Measurements from ENCODE around the gene RMI2. TPM values are rescaled to one million over a fixed set of nuclear protein-coding genes. Genes with fewer than 3 reads are reported as not detected.
A peak's percentile ranks its signal among the peaks of the same experiment; 100 is the strongest.

RMI2 gene
- total and polyA plus RNA-seq, 2 of the 8 experiments (the other 6 are each of a cell fraction or from before 2014, with no cell fraction given): 58.2 to 96.0 TPM

GRCh38 chr16:11329071-11329491 lies 16.2 kb upstream of the RMI2 start:
- Histone ChIP-seq H3K4me2 (ENCODE audit: insufficient read depth in 1 of 2, low read depth in 2 of 2, low read length in 2 of 2) (peak overlapping the region; percentile 70 to 91), H3K14ac (ENCODE audit: insufficient read length) (peak overlapping the region; percentile 3), H3K23ac (ENCODE audit: insufficient read length) (no peak overlapping the region), H2BK5ac (ENCODE audit: low read depth, low read length) (peak overlapping the region; percentile 99), H2BK15ac (ENCODE audit: low read length) (peak overlapping the region; percentile 73; the same call in 1 of the 2 replicates), H4K5ac (ENCODE audit: insufficient read length, low read depth, low read length) (peak overlapping the region; percentile 97), H3K79me2 (ENCODE audit: control insufficient read depth in 1 of 2, insufficient read depth in 2 of 2, low read length in 2 of 2) (no peaks in the 10 kb centered on the region), H3K27ac (ENCODE audit: low read depth, low read length) (peak overlapping the region; percentile 94), H4K91ac (replicated peaks; ENCODE audit: insufficient read length, low read length) (peak overlapping the region; percentile 97), H3K56ac (replicated peaks; ENCODE audit: insufficient read length, low read depth, low read length) (peak overlapping the region; percentile 88), H2AFZ (ENCODE audit: low read length) (no peak overlapping the region), H2BK12ac (ENCODE audit: low read depth, low read length) (peak overlapping the region; percentile 85; the same call in 1 of the 2 replicates), H2BK20ac (ENCODE audit: low read length) (peak overlapping the region; percentile 74), H3K4me1 (replicated peaks in 1 of 4; ENCODE audit: control insufficient read depth in 3 of 4, insufficient read depth in 4 of 4, low read length in 3 of 4) (peaks cover 13 to 16% (median 13%) of the 10 kb centered on the region in 4 experiments; a peak in 6 of 7 replicates), H3K79me1 (ENCODE audit: low read depth, low read length) (no peaks in the 10 kb centered on the region), H3K9me3 (ENCODE audit: insufficient read depth in 2 of 2, low read depth in 1 of 2, low read length in 1 of 2) (no peaks in the 10 kb centered on the region), H3K18ac (ENCODE audit: extremely low read depth, low read length) (peak overlapping the region; percentile 100), H4K20me1 (replicated peaks in 1 of 2; ENCODE audit: control insufficient read depth in 1 of 2, insufficient read depth in 2 of 2, low read length in 2 of 2) (no peaks in the 10 kb centered on the region), H4K8ac (ENCODE audit: extremely low read depth, insufficient read depth, low read length) (peak overlapping the region; percentile 72; the same call in 1 of the 2 replicates), H3K27me3 (replicated peaks in 1 of 4; ENCODE audit: control insufficient read depth in 3 of 4, extremely low read depth in 1 of 4, insufficient read depth in 3 of 4, low read length in 3 of 4) (no peaks in the 10 kb centered on the region), H2AK5ac (ENCODE audit: low read depth, low read length) (peak overlapping the region; percentile 67), H3K36me3 (ENCODE audit: control insufficient read depth in 2 of 4, insufficient read depth in 4 of 4, low read length in 3 of 4) (no peaks in the 10 kb centered on the region), H3K4ac (replicated peaks; ENCODE audit: insufficient read length, low read depth, low read length) (peak overlapping the region; percentile 93), H3K9ac (replicated peaks in 1 of 4; ENCODE audit: extremely low read depth in 1 of 4, low read depth in 3 of 4, low read length in 3 of 4) (peak overlapping the region in 3 of 4 experiments; percentile 36 to 66 (median 53); a peak in 4 of 7 replicates), H2BK120ac (replicated peaks; ENCODE audit: low read depth, low read length) (peak overlapping the region; percentile 99), H3K23me2 (ENCODE audit: low read depth, low read length) (peaks cover 2% of the 10 kb centered on the region; the same call in 1 of the 2 replicates), H3K4me3 (ENCODE audit: extremely low read depth in 1 of 4, insufficient read depth in 2 of 4, low read depth in 3 of 4, low read length in 4 of 4) (peak overlapping the region in 2 of 4 experiments; percentile 5 to 50; a peak in 4 of 8 replicates)
- CTCF ChIA-PET (ENCODE audit: partially characterized antibody): interaction anchor here (1.0 to 1.9 kb wide), 8 partner anchors 9 to 73 kb away, joined by 3 to 6 read pairs (median 3); partner anchors contain the start of gene SOCS1
- WGBS, 2 experiments (ENCODE audit: extremely low coverage in 1 of 2, insufficient coverage in 1 of 2, insufficient read length in 1 of 2, insufficient replicate concordance in 2 of 2, low coverage in 1 of 2, low lambda C conversion rate in 2 of 2, missing lambda C conversion rate in 1 of 2): 5% methylated on average over 6 of the region's 6 CpGs; no CpG with 5 or more reads in 1 of the 2 experiments
- POLR2A ChIA-PET (ENCODE audit: partially characterized antibody): interaction anchor here (0.6 to 4.0 kb wide), 16 partner anchors 9 to 223 kb away, joined by 3 to 32 read pairs (median 6); partner anchors contain the start of genes RMI2 and SOCS1
- DNase-seq (ENCODE audit: low read depth in 1 of 2, low spot score in 2 of 2): no peak
- no peak for FAIRE-seq
- TF ChIP-seq FOSL1 (IDR thresholded peaks at IDR 0.05; ENCODE audit: insufficient read depth, low read depth, low read length) (no peak), TEAD4 (IDR thresholded peaks at IDR 0.05; ENCODE audit: low read depth, low read length) (peak; percentile 77), ASH2L (IDR thresholded peaks at IDR 0.05; ENCODE audit: low read length) (no peak), EGR1 (IDR thresholded peaks at IDR 0.05; ENCODE audit: borderline replicate concordance, low read depth, low read length) (no peak), MAX (IDR thresholded peaks at IDR 0.05) (0 out of 2 replicates have a peak, but pooled peaks have one; percentile 48), SP4 (IDR thresholded peaks at IDR 0.05; ENCODE audit: low read length) (0 out of 2 replicates have a peak, but pooled peaks have one; percentile 60), RNF2 (IDR thresholded peaks at IDR 0.05; ENCODE audit: borderline replicate concordance, low read depth, low read length, missing control alignments, poor library complexity, severe bottlenecking) (no peak), ZNF274 (IDR thresholded peaks at IDR 0.05; ENCODE audit: borderline replicate concordance, extremely low read depth, low read length) (no peak), RBBP5 (IDR thresholded peaks at IDR 0.05; ENCODE audit: borderline replicate concordance, low read depth, low read length) (0 out of 2 replicates have a peak, but pooled peaks have one; percentile 2), PHF8 (conservative IDR thresholded peaks at IDR 0.05; ENCODE audit: low read depth, low read length) (no peak), POU5F1 (IDR thresholded peaks at IDR 0.05; ENCODE audit: low read depth, low read length) (no peak), SP1 (IDR thresholded peaks at IDR 0.05; ENCODE audit: low read depth, low read length) (peak; percentile 62; the same call in 1 of the 2 replicates), POLR2AphosphoS5 (IDR thresholded peaks at IDR 0.05; ENCODE audit: low read depth, low read length) (no peak)
